ENCODE results near the gene STUB1. TPM values are rescaled to one million over a fixed set of nuclear protein-coding genes. Genes with fewer than 3 reads are reported as not detected.

STUB1 gene
- total RNA-seq, 4 donors from 2014 or later = 116 to 143 (median 125) TPM

- Histone ChIP-seq H3K36me3 (no peaks in the 10 kb centered on the region), H3K9me3 (no peaks in the 10 kb centered on the region), H3K4me3 (no peak overlapping the region), H3K27me3 (peaks cover 34% of the 10 kb centered on the region), H3K4me1 (peaks cover 53% of the 10 kb centered on the region), H3K27ac (no peak overlapping the region)
- no peak for TF ChIP-seq POLR2AphosphoS5 (IDR thresholded peaks at IDR 0.05)
- TF ChIP-seq EP300 (IDR thresholded peaks at IDR 0.05) = no peak
- no peak for TF ChIP-seq POLR2A (IDR thresholded peaks at IDR 0.05)
- TF ChIP-seq CTCF (IDR thresholded peaks at IDR 0.05) = no peak
- no CpG with 5 or more reads among the region's 7 CpGs for WGBS
- no peak for DNase-seq (ENCODE audit: low spot score in 2 of 2)
These were observed 44.8 kb downstream of the STUB1 start for GRCh38 chr16:725041-725376.

GRCh38 chr16:725463-726187 is 45.4 kb downstream of the STUB1 start:
- Histone ChIP-seq H3K4me1 (peaks cover 47% of the 10 kb centered on the region), H3K4me3 (no peak overlapping the region), H3K27ac (no peak overlapping the region), H3K27me3 (peaks cover 34% of the 10 kb centered on the region), H3K36me3 (no peaks in the 10 kb centered on the region), H3K9me3 (no peaks in the 10 kb centered on the region)
- DNase-seq (ENCODE audit: low spot score in 2 of 2) = no peak
- 67% methylated on average over 3 of the region's 23 CpGs for WGBS
- TF ChIP-seq POLR2A (IDR thresholded peaks at IDR 0.05) (no peak), POLR2AphosphoS5 (IDR thresholded peaks at IDR 0.05) (no peak), CTCF (IDR thresholded peaks at IDR 0.05) (no peak), EP300 (IDR thresholded peaks at IDR 0.05) (no peak)

- no CpG with 5 or more reads among the region's 9 CpGs for whole genome bisulfite sequencing
- peaks cover 43% of the 10 kb centered on the region for H3K4me1 ChIP-seq
These were observed 45.9 kb downstream of the STUB1 start for GRCh38 chr16:726188-726437.

GRCh38 chr16:726438-727290 is 46.5 kb downstream of the STUB1 start, which contains the start of the genes CCDC78 and HAGHL:
TSS of gene CCDC78 (minus strand) at chr16:726443. CDS start at chr16:726367, 76 bp downstream.
TSS of gene HAGHL (plus strand) at chr16:727106. CDS start at chr16:727510, 404 bp downstream.
- WGBS = 4% methylated on average over 15 of the region's 88 CpGs
- Histone ChIP-seq H3K4me3 (peak within 1 kb of the TSS; percentile 52), H3K9me3 (no peaks in the 10 kb centered on the region), H3K27me3 (peaks cover 34% of the 10 kb centered on the region), H3K36me3 (peaks cover 8% of the 10 kb centered on the region), H3K4me1 (peaks cover 38% of the 10 kb centered on the region), H3K27ac (no peak within 1 kb of the TSS)
- no peak for DNase-seq (ENCODE audit: low spot score in 2 of 2)
- TF ChIP-seq EP300 (IDR thresholded peaks at IDR 0.05) (no peak), POLR2A (IDR thresholded peaks at IDR 0.05) (no peak), POLR2AphosphoS5 (IDR thresholded peaks at IDR 0.05) (no peak), CTCF (IDR thresholded peaks at IDR 0.05) (no peak)

More at GRCh38 chr16:726188-726437, 45.9 kb downstream of the STUB1 start:
- no peaks in the 10 kb centered on the region for H3K9me3 ChIP-seq
- no peak overlapping the region for H3K27ac ChIP-seq
- H3K27me3 ChIP-seq = peaks cover 34% of the 10 kb centered on the region
- DNase-seq (ENCODE audit: low spot score in 2 of 2) = no peak
- H3K4me3 ChIP-seq = peak overlapping the region; percentile 52
- TF ChIP-seq POLR2AphosphoS5 (IDR thresholded peaks at IDR 0.05) (no peak), EP300 (IDR thresholded peaks at IDR 0.05) (no peak), CTCF (IDR thresholded peaks at IDR 0.05) (no peak), POLR2A (IDR thresholded peaks at IDR 0.05) (no peak)
- peaks cover 2% of the 10 kb centered on the region for H3K36me3 ChIP-seq
